Heart right ventricle (tissue), 16 donors: ENCODE results near the gene DAG1. TPM values are rescaled to one million over a fixed set of nuclear protein-coding genes. Genes with fewer than 3 reads are reported as not detected.

ENCODE experiments used
- ATAC-seq, 8 donors: fragments of 200-7000 bp; cut with Tn5 transposase; one replicate each; pipeline ENCODE4 v1.9.1; 2020; ENCODE audit warnings: mild to moderate bottlenecking in 8 of 8, moderate library complexity in 8 of 8, moderate number of reproducible peaks in 1 of 8
- DNase-seq, 2 donors: peaks; one replicate each; pipeline ENCODE4 v3.0.0-alpha.2; 2020
- H3K27ac ChIP-seq, 10 donors: fragments of 200-600 bp; sonication (generic) in 2 of 10; one replicate each; pipeline versions ENCODE4 v1.5.0 to v1.8.0; 2020 to 2022; ENCODE audit warnings: mild to moderate bottlenecking in 3 of 10
- H3K27me3 ChIP-seq, 7 donors: fragments of 200-600 bp; one replicate each; pipeline ENCODE4 v1.8.0; 2021 to 2022; ENCODE audit warnings: mild to moderate bottlenecking in 2 of 7
- H3K36me3 ChIP-seq, 9 donors: fragments of 200-600 bp; sonication (generic) in 1 of 9; one replicate each; pipeline versions ENCODE4 v1.5.0 to v1.8.0; 2020 to 2022; ENCODE audit warnings: mild to moderate bottlenecking in 2 of 9
- H3K4me1 ChIP-seq, 9 donors: fragments of 200-600 bp; sonication (generic) in 1 of 9; one replicate each; pipeline versions ENCODE4 v1.5.0 to v1.8.0; 2020 to 2022; ENCODE audit warnings: mild to moderate bottlenecking in 4 of 9
- H3K4me3 ChIP-seq, 10 donors: fragments of 200-600 bp; sonication (generic) in 2 of 10; one replicate each; pipeline versions ENCODE4 v1.5.0 to v1.8.0; 2020 to 2022; ENCODE audit warnings: mild to moderate bottlenecking in 7 of 10, moderate library complexity in 2 of 10
- H3K9me3 ChIP-seq, 11 donors: fragments of 200-600 bp in 10 of 11; sonication (generic) in 2 of 11; one replicate each; pipeline versions ENCODE4 v1.5.0 to v1.8.0; 2013 to 2022; ENCODE audit warnings: mild to moderate bottlenecking in 2 of 11, control low read depth in 1 of 11, moderate library complexity in 1 of 11
- CTCF ChIP-seq, 9 donors: fragments of 200-600 bp; sonication (generic) in 2 of 9; IDR thresholded peaks; one replicate each; pipeline versions ENCODE4 v1.5.0 to v1.8.0; 2021 to 2022; ENCODE audit warnings: antibody characterized with exemption in 9 of 9, mild to moderate bottlenecking in 5 of 9, moderate library complexity in 1 of 9
- WGBS, 2 donors: extraction: QIAGEN DNeasy Blood & Tissue Kit; methylation state at CpG; one replicate each; pipeline ENCODE4 v1.1.7; 2013; ENCODE audit warnings: inconsistent platforms in 1 of 2; 5-methylcytosine and 5-hydroxymethylcytosine counted together
- intact Hi-C, 10 donors: fragments of 100-400 bp; cut with DNase I; formaldehyde crosslinking; loops; one replicate each; pipeline versions ENCODE4 v1.11.1 to v1.14.2; 2022
- polyA plus RNA-seq, 2 donors: library from polyadenylated mRNA; stranded (reverse); fragments of 200-250 nt; gene quantifications; one replicate each; pipeline ENCODE4 v1.2.3, GENCODE V29; 2013
- total RNA-seq, 10 donors: library from RNA; stranded (reverse); fragmentation: NEBNext Ultra II Directional in 3 of 10; extraction: Animal tissue kit (Norgen Biotek cat#: 25700) in 3 of 10; gene quantifications; one replicate each; pipeline versions ENCODE4 v1.2.1 to v1.2.4, GENCODE V29; 2021 to 2023
- donor health status: Arrhythmogenic right ventricular cardiomyopathy.
- donor health status: ischemic (EF 13 %, LVEDD 7.1; RV severe dilation, severe dysfunction).
- donor health status: healthy with polysubstance abuse.
- donor health status: DM: no; HTN: yes; CAD: no.
- donor health status: DM: no; HTN: no; CAD: no.
- donor health status: ischemic (EF 25% LVEDD 6.9; RV normal size, moderate dysfunction).
- donor health status: ischemic (EF 25% LVEDD 5.7; RV mildly dilated, moderate dysfunction).
- donor health status: healthy.
- donor health status: DM: yes; HTN: yes; CAD: no.
- donor health status: Ischemic cardiomyopathy.
- donor health status: ischemic (EF 35%, LVEDD 5.7; RV mildly dilated, moderate dysfunction).
- donor health status: nonischemic (EF 11% LVEDD 7.7; RV severe dilation, severe dysfunction).
- donor health status: DM: yes; HTN: yes; CAD: no.
- donor health status: PGD.
- donor health status: ischemic (EF 29% LVEDD 5.4; RV normal size, mild dysfunction).
- donor health status: nonischemic (EF 23%, LVEDD 6.1; RV moderate dilation, normal function).

DAG1 gene
- total and polyA plus RNA-seq, 12 donors = 37.7 to 173 (median 135) TPM

GRCh38 chr3:49509028-49509561, 39.0 kb downstream of the DAG1 start:
- ATAC-seq = peak in 1 of 8 donors; percentile 31
- intact Hi-C loops = no loop called here
- no peak for TF ChIP-seq CTCF (IDR thresholded peaks at IDR 0.05)

GRCh38 chr3:49511639-49512038, 41.6 kb downstream of the DAG1 start:
- no peaks in the 10 kb centered on the region for H3K9me3 ChIP-seq
- intact Hi-C loops = no loop called here

More at GRCh38 chr3:49509028-49509561, 39.0 kb downstream of the DAG1 start:
- DNase-seq = no peak
- H3K9me3 ChIP-seq = no peaks in the 10 kb centered on the region
- H3K4me1 ChIP-seq = peaks cover 0 to 15% (median 0%) of the 10 kb centered on the region in 9 donors
- no peak overlapping the region for H3K4me3 ChIP-seq
- WGBS, 2 donors = 34 to 45% methylated on average over 2 of the region's 2 CpGs
- H3K27me3 ChIP-seq = no peaks in the 10 kb centered on the region
- no peak overlapping the region for H3K27ac ChIP-seq
- H3K36me3 ChIP-seq = peaks cover 0 to 41% (median 15%) of the 10 kb centered on the region in 9 donors

GRCh38 chr3:49512781-49513355, 42.8 kb downstream of the DAG1 start:
- Histone ChIP-seq H3K4me3 (no peak overlapping the region), H3K4me1 (peaks cover 0 to 23% (median 5%) of the 10 kb centered on the region in 9 donors), H3K27me3 (no peaks in the 10 kb centered on the region), H3K9me3 (no peaks in the 10 kb centered on the region), H3K36me3 (peaks cover 0 to 77% (median 22%) of the 10 kb centered on the region in 9 donors), H3K27ac (no peak overlapping the region)
- WGBS, 2 donors = 90 to 93% methylated on average over 1 of the region's 1 CpG
- intact Hi-C loops = no loop called here
- DNase-seq (no peak), ATAC-seq (no peak)
- TF ChIP-seq CTCF (IDR thresholded peaks at IDR 0.05) = no peak

More at GRCh38 chr3:49511639-49512038, 41.6 kb downstream of the DAG1 start:
- WGBS, 2 donors = 60 to 71% methylated on average over 2 of the region's 2 CpGs
- no peak overlapping the region for H3K4me3 ChIP-seq
- H3K36me3 ChIP-seq = peaks cover 0 to 65% (median 15%) of the 10 kb centered on the region in 9 donors
- H3K27ac ChIP-seq = no peak overlapping the region
- no peak for TF ChIP-seq CTCF (IDR thresholded peaks at IDR 0.05)
- H3K27me3 ChIP-seq = no peaks in the 10 kb centered on the region
- ATAC-seq (no peak), DNase-seq (no peak)
- peaks cover 0 to 23% (median 0%) of the 10 kb centered on the region in 9 donors for H3K4me1 ChIP-seq

- Histone ChIP-seq H3K9me3 (no peaks in the 10 kb centered on the region), H3K36me3 (peaks cover 0 to 85% (median 23%) of the 10 kb centered on the region in 9 donors), H3K4me1 (peaks cover 0 to 30% (median 6%) of the 10 kb centered on the region in 9 donors), H3K27me3 (no peaks in the 10 kb centered on the region), H3K27ac (no peak overlapping the region), H3K4me3 (no peak overlapping the region)
- ATAC-seq = no peak
- TF ChIP-seq CTCF (IDR thresholded peaks at IDR 0.05) = no peak
- intact Hi-C loops = no loop called here
- 72 to 73% methylated on average over 4 of the region's 4 CpGs for WGBS, 2 donors
- DNase-seq = no peak
Measured at GRCh38 chr3:49513494-49514124, 43.5 kb downstream of the DAG1 start.
